Activated T-cell treated with anti-CD3 and anti-CD28 coated beads, Interleukin-2, amount 50 U/mL, for 72 hours (primary cell): ENCODE measurements around the gene RABL3. TPM values are rescaled to one million over a fixed set of nuclear protein-coding genes. Genes with fewer than 3 reads are reported as not detected.
"Not testable (repeated sequence)": the region's sequence is repeated elsewhere in the genome, so short reads cannot be mapped to it uniquely, and the experiment has no call there.

ENCODE experiments used
- ATAC-seq, 2 donors: fragments of 150-1000 bp; cut with Tn5 transposase; replicated peaks in 1 of 2; 2 replicates each; pipeline ENCODE4 v1.10.0; 2021; ENCODE audit warnings: moderate library complexity in 2 of 2, mild to moderate bottlenecking in 1 of 2
- DNase-seq, 2 donors: peaks; one replicate each; pipeline ENCODE4 v3.0.0; 2021 to 2022; ENCODE audit warnings: mixed read lengths in 1 of 2
- H3K27ac Mint-ChIP-seq: one replicate; pipeline ENCODE4 v1.8.0; 2022; ENCODE audit warnings: mild to moderate bottlenecking, moderate library complexity, mixed read lengths
- H3K27me3 Mint-ChIP-seq: one replicate; pipeline ENCODE4 v1.8.0; 2022; ENCODE audit warnings: low read depth, mixed read lengths
- H3K36me3 Mint-ChIP-seq, 2 donors: one replicate each; pipeline ENCODE4 v1.8.0; 2022; ENCODE audit warnings: mixed read lengths in 2 of 2, mild to moderate bottlenecking in 1 of 2; ENCODE audit not compliant: insufficient read depth in 2 of 2
- H3K4me1 Mint-ChIP-seq: one replicate; pipeline ENCODE4 v1.8.0; 2022; ENCODE audit warnings: low read depth, mixed read lengths
- H3K4me3 Mint-ChIP-seq, 2 donors: one replicate each; pipeline ENCODE4 v1.8.0; 2022; ENCODE audit warnings: mild to moderate bottlenecking in 2 of 2, mixed read lengths in 2 of 2, moderate library complexity in 2 of 2
- H3K9me3 Mint-ChIP-seq, 2 donors: one replicate each; pipeline ENCODE4 v1.8.0; 2022; ENCODE audit warnings: mixed read lengths in 2 of 2
- total RNA-seq, 2 donors: library from RNA; stranded (reverse); gene quantifications; one replicate each; pipeline ENCODE4 v1.2.3, GENCODE V29; 2022

RABL3 gene
- total RNA-seq, 2 donors from 2014 or later: 25.9 to 26.9 TPM

DNA sequence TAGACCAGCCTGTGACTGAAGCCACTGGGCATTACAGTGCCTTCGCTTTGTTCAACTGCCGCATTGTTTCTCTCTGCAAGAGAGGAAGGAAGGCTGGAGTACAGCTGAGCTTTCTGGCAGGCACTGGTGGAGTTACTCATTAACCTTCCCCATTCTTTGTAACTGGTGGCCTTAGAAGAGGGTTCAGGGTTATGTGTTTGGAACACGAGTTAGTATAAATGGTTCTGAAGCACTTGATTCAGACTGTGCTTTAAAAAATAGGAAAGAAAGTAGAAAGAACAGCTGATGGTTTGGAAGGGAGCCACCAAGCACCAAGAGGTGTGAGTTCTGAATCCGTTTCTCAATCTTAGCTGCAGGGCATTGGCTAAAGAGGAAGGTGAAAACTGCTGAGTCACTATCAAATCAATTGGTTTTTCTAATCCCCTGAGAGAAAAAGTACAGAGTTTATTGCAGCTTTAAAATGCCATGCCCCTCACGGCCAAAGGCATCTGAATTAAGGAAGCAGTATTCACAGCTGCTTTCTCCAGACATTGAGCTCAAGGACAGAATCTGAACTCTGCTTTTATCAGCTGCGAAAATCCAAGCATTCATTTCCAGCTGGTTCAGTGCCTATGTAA, 63.9 kb downstream of the RABL3 start:
- no peak for DNase-seq
- Mint-ChIP-seq H3K27me3 (peaks cover 5% of the 10 kb centered on the region), H3K36me3 (peaks cover 0 to 4% of the 10 kb centered on the region in 2 donors), H3K27ac (no peak overlapping the region), H3K4me1 (peaks cover 5% of the 10 kb centered on the region), H3K9me3 (peaks cover 4% of the 10 kb centered on the region in 2 donors), H3K4me3 (no peak overlapping the region)
- no peak for ATAC-seq

DNA sequence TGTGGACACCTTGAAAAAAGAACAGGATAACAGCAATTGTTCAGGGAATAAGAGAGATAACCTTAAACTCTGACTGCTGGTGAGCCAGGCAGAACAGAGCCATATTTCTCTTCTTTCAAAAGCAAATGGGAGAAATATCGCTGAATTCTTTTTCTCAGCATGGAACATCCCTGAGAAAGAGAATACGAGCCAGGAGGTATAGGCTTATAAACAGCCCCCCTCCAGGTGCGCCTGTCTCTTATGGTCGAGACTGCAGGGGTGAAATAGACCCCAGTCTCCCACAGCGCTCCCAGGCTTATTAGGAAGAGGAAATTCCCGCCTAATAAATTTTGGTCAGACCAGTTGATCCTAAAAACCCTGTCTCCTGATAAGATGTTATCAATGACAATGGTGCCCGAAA, 65.1 kb downstream of the RABL3 start:
- not testable (repeated sequence) for ATAC-seq, DNase-seq

DNA sequence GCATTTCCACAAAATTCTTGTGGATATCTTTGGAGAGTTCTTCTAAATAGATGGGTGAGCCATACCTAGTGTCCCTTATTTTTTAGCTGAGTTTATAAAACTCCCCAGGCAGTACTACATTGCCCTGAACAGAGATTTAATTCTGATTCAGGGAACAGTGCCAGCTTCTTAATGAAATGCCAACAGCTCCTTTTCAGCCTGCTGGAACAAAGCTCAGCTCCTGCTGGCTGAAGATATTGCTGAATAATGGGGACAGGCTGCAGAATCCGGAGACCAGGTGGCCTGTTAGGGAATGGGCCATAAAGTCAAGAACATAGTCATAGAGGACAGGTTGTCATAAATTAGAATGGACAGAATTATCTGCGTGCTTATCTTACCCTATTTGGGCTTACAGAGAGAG, 69.2 kb downstream of the RABL3 start:
- no peaks in the 10 kb centered on the region for H3K27me3 Mint-ChIP-seq
- no peak for DNase-seq
- H3K27ac Mint-ChIP-seq: no peak overlapping the region
- peaks cover 3 to 4% of the 10 kb centered on the region in 2 donors for H3K9me3 Mint-ChIP-seq
- H3K4me1 Mint-ChIP-seq: peaks cover under 1% of the 10 kb centered on the region
- peaks cover 0 to 4% of the 10 kb centered on the region in 2 donors for H3K36me3 Mint-ChIP-seq
- ATAC-seq: no peak
- no peak overlapping the region for H3K4me3 Mint-ChIP-seq

More for the DNA sequence above, 65.1 kb downstream of the RABL3 start:
- not testable (repeated sequence) for H3K9me3 Mint-ChIP-seq, H3K4me3 Mint-ChIP-seq, H3K27ac Mint-ChIP-seq, H3K4me1 Mint-ChIP-seq, H3K27me3 Mint-ChIP-seq, H3K36me3 Mint-ChIP-seq

- ATAC-seq (no peak), DNase-seq (no peak)
- Mint-ChIP-seq H3K27ac (no peak overlapping the region), H3K27me3 (peaks cover 8% of the 10 kb centered on the region), H3K36me3 (peaks cover 0 to 1% of the 10 kb centered on the region in 2 donors), H3K4me3 (no peak overlapping the region), H3K4me1 (no peaks in the 10 kb centered on the region), H3K9me3 (no peaks in the 10 kb centered on the region)
Observed at GRCh38 chr3:120670576-120670975, 71.7 kb downstream of the RABL3 start.

DNA sequence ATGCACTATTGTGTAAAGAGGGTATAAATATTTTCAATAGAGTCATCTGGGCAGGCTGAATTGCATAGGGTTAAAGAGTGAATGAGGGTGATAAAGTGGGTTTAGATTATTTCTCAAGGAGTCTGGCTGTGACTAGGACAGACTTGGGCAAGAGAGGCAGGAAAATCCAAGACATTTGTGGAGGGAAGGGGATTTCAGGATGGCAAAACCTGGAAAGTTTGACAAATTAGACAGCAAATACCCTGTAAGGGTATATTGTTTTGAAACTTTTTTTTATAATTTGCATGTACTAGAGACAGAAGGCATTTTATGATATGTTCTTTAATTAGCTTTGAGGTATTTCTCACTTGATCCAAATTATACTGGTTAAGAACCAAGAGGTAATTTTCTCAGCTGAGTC, 77.4 kb downstream of the RABL3 start:
- H3K4me1 Mint-ChIP-seq: no peaks in the 10 kb centered on the region
- ATAC-seq (no peak), DNase-seq (no peak)
- H3K9me3 Mint-ChIP-seq: peaks cover 0 to 3% of the 10 kb centered on the region in 2 donors
- peaks cover 0 to 1% of the 10 kb centered on the region in 2 donors for H3K36me3 Mint-ChIP-seq
- no peak overlapping the region for H3K4me3 Mint-ChIP-seq
- H3K27me3 Mint-ChIP-seq: peaks cover 17% of the 10 kb centered on the region
- H3K27ac Mint-ChIP-seq: no peak overlapping the region

GRCh38 chr3:120661945-120662344, 80.4 kb downstream of the RABL3 start:
- Mint-ChIP-seq H3K9me3 (peaks cover 5 to 8% of the 10 kb centered on the region in 2 donors), H3K27me3 (peaks cover 17% of the 10 kb centered on the region), H3K4me3 (no peak overlapping the region), H3K36me3 (peaks cover 0 to 1% of the 10 kb centered on the region in 2 donors), H3K27ac (no peak overlapping the region), H3K4me1 (no peaks in the 10 kb centered on the region)
- DNase-seq: no peak
- ATAC-seq: no peak

- H3K27me3 Mint-ChIP-seq: peaks cover 16% of the 10 kb centered on the region
- peaks cover 5 to 8% of the 10 kb centered on the region in 2 donors for H3K9me3 Mint-ChIP-seq
- ATAC-seq: no peak
- H3K4me1 Mint-ChIP-seq: no peaks in the 10 kb centered on the region
- DNase-seq: no peak
- H3K27ac Mint-ChIP-seq: no peak overlapping the region
- peaks cover 0 to 1% of the 10 kb centered on the region in 2 donors for H3K36me3 Mint-ChIP-seq
- H3K4me3 Mint-ChIP-seq: no peak overlapping the region
Observed at GRCh38 chr3:120661106-120661905, 81.0 kb downstream of the RABL3 start.

DNA sequence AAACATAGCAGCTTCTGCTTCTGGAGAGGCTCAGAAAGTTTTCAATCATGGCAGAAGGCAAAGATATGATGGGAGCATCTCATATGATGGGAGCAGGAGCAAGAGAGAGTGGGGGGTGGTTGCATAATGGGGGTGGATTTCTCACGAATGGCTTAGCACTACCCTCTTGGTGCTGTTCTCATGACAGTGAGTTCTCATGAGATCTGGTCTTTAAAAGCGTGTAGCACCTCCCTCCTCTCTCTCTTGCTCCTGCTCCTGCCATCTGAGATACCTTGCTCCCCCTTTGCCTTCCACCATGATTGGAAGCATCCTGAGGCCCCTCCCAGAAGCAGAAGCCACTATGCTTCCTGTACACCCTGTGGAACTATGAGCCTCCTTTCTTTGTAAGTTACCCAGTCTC, 82.5 kb downstream of the RABL3 start:
- Mint-ChIP-seq H3K27ac (no peak overlapping the region), H3K27me3 (peaks cover 8% of the 10 kb centered on the region), H3K4me3 (no peak overlapping the region), H3K9me3 (peaks cover 5 to 8% of the 10 kb centered on the region in 2 donors), H3K4me1 (no peaks in the 10 kb centered on the region), H3K36me3 (no peaks in the 10 kb centered on the region)
- ATAC-seq: no peak
- DNase-seq: no peak

DNA sequence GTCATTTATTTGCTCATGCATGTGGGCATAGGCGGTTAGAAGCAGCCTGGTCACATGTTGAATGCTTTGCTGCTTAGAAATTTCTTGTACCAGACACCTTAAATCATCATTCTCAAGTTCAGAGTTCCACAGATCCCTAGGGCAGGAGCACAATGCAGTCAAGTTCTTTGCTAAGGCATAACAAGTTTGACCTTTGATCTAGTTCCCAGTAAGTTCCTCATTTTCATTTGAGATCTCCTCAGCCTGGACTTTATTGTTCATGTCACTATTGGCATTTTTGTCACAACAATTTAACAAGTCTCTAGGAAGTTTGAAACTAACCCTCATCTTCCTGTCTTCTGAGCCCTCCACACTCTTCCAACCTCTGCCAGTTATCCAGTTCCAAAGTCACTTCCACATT, 83.0 kb downstream of the RABL3 start:
- DNase-seq (no peak), ATAC-seq (no peak)
- H3K27me3 Mint-ChIP-seq: peaks cover 8% of the 10 kb centered on the region
- H3K9me3 Mint-ChIP-seq: peaks cover 5 to 10% of the 10 kb centered on the region in 2 donors
- H3K27ac Mint-ChIP-seq: no peak overlapping the region
- H3K4me1 Mint-ChIP-seq: no peaks in the 10 kb centered on the region
- H3K4me3 Mint-ChIP-seq: no peak overlapping the region
- no peaks in the 10 kb centered on the region for H3K36me3 Mint-ChIP-seq

- Mint-ChIP-seq H3K4me1 (no peaks in the 10 kb centered on the region), H3K27ac (no peak overlapping the region), H3K9me3 (peaks cover 1 to 6% of the 10 kb centered on the region in 2 donors), H3K4me3 (no peak overlapping the region), H3K36me3 (no peaks in the 10 kb centered on the region), H3K27me3 (no peaks in the 10 kb centered on the region)
- ATAC-seq: no peak
- no peak for DNase-seq
Observed at GRCh38 chr3:120652896-120653545, 89.3 kb downstream of the RABL3 start.

GRCh38 chr3:120652281-120652680, 90.0 kb downstream of the RABL3 start:
- no peak for DNase-seq
- Mint-ChIP-seq H3K27me3 (no peaks in the 10 kb centered on the region), H3K4me3 (no peak overlapping the region), H3K36me3 (no peaks in the 10 kb centered on the region), H3K27ac (no peak overlapping the region), H3K4me1 (no peaks in the 10 kb centered on the region), H3K9me3 (peaks cover 0 to 3% of the 10 kb centered on the region in 2 donors)
- no peak for ATAC-seq

- Mint-ChIP-seq H3K36me3 (no peaks in the 10 kb centered on the region), H3K9me3 (peaks cover 0 to 3% of the 10 kb centered on the region in 2 donors), H3K4me1 (no peaks in the 10 kb centered on the region), H3K27ac (no peak overlapping the region), H3K27me3 (no peaks in the 10 kb centered on the region), H3K4me3 (no peak overlapping the region)
- DNase-seq (no peak), ATAC-seq (no peak)
Observed at GRCh38 chr3:120650311-120650710, 92.0 kb downstream of the RABL3 start.

GRCh38 chr3:120649830-120650233, 92.5 kb downstream of the RABL3 start:
- H3K27ac Mint-ChIP-seq: no peak overlapping the region
- no peak for ATAC-seq

More at GRCh38 chr3:120649830-120650233, 92.5 kb downstream of the RABL3 start:
- no peak for DNase-seq
- H3K4me1 Mint-ChIP-seq: no peaks in the 10 kb centered on the region
- no peaks in the 10 kb centered on the region for H3K27me3 Mint-ChIP-seq
- H3K36me3 Mint-ChIP-seq: no peaks in the 10 kb centered on the region
- peaks cover 0 to 3% of the 10 kb centered on the region in 2 donors for H3K9me3 Mint-ChIP-seq
- H3K4me3 Mint-ChIP-seq: no peak overlapping the region
